SW480 (cell line): ENCODE results near the gene EME2.
"Not testable (repeated sequence)": the region's sequence is repeated elsewhere in the genome, so short reads cannot be mapped to it uniquely, and the experiment has no call there.

Experiments used
- DNase-seq: peaks from one replicate; pipeline ENCODE4 v3.0.0-alpha.2; 2016; ENCODE audit warnings: low spot score

The EME2 gene, protein sequence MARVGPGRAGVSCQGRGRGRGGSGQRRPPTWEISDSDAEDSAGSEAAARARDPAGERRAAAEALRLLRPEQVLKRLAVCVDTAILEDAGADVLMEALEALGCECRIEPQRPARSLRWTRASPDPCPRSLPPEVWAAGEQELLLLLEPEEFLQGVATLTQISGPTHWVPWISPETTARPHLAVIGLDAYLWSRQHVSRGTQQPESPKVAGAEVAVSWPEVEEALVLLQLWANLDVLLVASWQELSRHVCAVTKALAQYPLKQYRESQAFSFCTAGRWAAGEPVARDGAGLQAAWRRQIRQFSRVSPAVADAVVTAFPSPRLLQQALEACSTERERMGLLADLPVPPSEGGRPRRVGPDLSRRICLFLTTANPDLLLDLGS

DNA sequence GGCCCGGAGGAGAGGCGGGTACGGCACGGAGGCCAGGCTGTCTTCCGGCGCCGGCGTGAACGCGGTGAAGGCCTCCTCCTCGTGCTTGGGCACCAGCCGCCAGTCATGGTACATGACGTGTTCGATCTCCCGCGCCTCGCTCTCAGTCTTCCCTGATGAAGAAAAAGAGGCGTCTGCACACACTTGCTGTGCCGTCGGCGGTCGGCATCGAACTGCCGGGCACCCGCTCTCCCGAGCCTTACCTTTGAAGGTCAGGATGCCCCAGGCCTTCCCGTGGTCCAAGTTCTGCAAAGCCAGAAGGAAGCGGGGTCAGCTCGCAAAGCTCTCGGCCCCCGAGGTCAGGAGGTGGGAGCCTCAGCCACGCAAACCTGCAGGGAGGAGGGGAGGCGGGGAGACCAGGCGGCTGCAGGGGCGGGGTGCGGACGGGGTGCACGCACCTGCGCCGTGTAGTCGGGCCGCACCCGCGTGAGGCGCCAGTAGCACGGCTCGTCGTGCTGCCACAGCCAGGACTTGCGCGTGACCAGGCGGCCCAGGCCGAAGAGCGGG, at the start of gene EME2:
EME2 (plus strand) TSS at position 449 of the 546 bp plus-strand sequence. CDS start 418 bp downstream, outside the sequence.
- DNase-seq: peak; percentile 33

DNA sequence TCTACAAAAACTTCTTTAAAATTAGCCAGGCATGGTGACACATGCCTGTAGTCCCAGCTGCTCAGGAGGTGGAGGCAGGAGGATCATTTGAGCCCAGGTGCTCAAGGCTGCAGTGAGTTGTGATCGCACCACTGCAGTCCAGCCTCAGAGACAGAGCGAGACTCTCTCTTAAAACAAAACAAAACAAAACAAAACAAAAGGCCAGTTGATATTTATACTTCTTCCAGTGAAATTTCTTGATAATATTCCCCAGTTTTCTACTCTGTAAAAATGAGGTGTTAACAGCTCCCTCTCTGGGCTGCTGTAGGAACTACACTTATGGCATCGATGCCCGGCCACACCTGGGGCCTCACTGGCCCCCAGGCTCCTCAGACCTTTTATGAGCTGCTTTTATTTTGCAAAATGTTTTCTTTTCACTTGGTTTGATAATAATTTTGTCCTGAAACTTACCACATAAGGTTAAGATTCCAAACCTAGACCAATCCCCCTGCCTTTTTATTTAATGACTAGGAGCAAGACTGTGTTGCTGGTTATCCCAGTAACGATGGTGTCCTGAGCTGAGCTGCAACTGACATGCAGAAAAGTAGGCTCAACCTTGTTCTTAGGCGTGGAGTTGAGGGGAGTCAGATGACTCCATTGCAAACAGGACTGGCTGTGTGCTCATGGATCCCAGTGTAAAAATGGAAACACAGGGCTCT, 49.0 kb upstream of the EME2 start:
- DNase-seq: no peak

DNA sequence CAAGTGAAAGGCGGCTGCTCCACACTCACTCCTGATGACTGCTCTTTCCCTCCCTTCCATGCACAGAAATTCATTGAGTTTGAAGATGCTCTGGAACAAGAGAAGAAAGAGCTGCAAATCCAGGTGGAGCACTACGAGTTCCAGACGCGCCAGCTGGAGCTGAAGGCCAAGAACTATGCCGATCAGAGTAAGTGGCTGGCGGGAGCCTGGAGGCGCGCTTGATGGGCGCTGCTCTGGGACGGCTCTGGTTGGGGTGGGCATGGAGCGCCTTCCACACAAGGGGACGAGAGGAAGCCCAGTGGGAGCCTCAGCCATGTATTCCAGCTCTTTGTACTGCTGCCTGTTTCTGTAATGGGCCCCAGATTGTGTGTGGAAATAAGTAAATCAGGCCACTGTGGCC, 48.1 kb upstream of the EME2 start:
- DNase-seq: no peak

DNA sequence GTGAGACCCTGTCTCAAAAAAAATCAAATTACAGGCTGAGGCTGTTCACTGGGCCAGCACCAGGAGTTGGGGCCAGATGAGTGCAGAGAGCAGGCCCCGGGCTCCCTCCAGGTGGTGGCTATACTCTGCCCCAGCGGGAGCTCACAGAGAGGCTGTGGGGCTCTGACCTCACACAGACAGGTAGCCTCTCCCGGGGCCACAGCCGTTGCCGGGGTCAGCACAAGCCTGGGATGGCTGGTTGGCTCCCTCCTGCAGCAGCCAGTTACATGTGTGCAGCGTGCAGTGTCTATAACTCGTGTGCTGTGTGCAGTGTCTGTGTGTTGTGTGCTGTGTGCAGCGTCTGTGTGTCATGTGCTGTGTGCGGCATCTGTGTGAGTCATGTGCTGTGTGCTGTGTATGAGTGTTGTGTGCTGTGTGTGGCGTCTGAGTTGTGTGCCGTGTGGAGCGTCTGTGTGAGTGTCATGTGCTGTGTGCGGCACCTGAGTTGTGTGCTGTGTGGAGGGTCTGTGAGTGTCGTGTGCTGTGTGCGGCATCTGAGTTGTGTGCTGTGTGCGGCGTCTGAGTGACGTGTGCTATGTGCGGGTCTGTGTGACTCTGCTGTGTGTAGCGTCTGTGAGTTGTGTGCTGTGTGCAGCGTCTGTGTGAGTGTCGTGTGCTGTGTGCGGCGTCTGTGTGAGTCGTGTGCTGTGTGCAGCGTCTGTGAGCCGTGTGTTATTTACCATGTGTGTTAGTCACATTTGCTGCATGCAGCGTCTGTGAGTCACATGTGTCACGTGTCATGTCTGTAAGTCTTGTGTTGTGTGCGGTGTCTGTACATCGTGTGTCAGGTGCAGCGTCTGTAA, 45.7 kb upstream of the EME2 start:
- DNase-seq: no peak

DNA sequence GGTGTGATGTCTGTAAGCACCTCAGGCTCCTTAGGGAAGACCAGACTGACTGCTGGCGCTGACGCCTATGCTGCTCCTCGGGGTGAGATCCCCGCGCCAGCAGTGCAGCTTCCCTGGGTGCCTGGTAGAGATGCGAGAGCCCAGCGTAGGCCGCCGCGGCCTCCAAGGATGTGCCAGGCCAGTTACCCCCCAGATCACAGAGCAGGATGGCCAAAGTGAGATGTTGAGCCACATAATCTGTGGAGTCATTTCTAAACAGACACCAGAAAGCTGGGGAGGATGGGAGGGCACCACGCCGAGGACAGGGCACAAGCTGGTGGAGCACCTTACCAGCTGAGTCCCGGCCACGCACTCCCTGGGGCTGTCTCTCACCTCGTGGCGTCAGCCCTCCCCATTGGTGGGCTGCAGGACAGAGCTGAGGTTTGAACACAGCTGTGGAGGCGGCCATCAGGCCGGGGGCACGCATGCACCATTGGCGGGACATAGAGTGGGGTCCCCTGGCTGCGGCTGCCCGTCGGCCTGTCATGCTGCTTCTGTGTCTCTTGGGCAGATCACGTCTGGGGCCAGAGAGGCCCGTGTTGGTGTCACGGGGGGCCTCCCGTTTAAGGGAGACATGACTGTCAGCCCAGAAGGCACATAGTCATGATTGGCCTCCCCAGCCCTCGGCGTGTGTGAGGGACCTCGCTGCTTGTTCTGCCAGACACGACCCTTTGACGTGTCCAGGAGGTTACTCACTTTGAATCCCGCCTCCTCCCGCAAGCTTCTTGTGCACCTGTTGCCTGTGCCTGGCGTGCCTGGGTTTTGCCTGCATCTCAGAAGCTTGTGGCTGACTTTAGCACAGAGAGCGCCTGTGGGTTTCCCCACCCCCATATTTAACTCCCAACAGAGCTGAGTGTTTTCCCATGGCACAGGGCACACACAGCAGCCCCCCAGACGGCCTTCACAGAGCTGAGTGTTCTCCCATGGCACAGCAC, 44.7 kb upstream of the EME2 start:
- no peak for DNase-seq

DNA sequence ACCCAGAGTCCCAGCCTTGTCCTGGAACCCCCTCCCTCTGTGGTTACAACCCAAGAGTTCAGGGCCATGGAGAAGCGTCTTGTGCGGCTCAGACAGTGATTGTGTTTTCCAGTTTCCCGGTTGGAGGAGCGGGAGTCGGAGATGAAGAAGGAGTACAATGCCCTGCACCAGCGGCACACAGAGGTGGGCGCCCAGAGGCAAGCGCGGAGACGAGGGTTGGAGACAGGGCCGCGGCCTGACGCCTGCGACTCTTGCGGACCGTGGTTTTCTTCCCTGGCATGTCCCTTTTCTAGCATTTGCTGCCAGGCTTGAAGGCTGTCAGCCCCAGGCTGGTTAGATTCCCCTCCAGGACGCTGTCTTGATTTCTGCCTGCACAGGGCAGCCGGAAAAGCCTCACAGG, 43.6 kb upstream of the EME2 start:
- no peak for DNase-seq

DNA sequence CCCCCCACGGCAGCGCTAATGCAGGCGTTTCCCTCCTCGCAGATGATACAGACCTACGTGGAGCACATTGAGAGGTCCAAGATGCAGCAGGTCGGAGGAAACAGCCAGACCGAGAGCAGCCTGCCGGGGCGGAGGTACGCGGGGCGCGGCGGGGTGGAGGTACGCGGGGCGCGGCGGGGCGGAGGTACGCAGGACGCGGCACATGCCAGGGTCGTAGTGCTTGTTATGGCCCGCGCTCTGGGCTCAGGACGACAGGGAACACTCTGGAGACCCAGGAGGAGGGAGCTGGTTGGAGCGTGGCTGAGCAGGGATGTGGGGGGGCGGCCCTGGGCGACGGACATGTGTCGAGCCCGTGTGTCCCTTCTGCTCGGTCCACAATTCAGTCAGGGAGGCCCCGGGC, 43.2 kb upstream of the EME2 start:
- DNase-seq: no peak

DNA sequence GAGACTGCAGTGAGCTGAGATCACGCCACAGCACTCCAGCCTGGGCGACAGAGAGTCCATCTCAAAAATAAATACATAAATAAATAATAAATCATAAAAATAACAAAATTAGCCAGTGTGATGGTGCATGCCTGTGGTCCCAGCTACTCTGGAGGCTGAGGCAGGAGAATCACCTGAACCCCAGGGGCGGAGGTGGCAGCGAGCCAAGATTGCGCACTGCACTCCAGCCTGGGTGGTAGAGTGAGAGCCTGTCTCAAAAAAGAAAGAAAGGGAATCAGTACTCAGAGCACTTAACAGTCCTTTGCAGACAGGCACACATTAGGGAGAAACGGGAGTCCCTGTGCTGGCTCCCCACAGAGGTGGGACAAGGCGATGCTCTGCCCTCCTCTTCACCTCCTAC, 41.5 kb upstream of the EME2 start:
- no peak for DNase-seq

DNA sequence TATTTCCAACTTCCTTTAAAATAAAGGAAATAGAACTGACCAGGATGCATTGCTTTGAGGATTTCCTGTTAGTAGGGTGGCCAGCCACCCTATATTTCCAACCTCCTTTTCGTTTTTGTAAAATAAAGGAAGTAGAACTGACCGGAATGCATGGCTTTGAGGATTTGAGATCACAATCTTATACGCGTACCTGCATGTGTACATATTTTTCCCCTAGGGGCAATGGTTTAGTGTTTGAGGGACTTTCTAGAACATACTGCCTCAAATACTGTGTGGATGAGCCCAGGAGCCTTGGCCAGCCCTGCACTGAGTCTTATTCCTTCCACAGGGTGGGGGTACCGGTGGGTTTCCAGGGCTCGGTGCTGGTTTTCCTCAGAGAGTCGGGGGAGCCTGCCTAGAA, 41.0 kb upstream of the EME2 start:
- no peak for DNase-seq

DNA sequence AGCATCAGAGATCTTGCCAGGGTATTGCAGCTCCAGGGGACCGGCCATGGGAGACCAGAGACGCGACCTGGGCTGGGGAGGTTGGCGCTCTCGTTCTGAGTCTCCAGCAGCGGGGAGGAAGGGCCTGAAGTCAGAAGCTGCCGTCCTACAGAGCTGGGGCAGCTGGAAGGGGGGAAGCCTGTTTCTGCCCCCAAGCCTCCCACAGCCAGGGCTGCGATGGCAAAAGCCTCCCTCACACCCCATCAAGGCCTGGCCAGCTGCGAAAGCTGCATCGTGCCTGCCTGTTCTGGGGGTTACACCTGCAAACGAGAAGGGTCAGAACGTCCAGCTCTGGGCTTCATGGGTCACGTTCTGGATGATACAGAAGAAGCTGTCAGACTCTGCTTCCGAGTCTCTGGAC, 40.5 kb upstream of the EME2 start:
- DNase-seq: no peak

DNA sequence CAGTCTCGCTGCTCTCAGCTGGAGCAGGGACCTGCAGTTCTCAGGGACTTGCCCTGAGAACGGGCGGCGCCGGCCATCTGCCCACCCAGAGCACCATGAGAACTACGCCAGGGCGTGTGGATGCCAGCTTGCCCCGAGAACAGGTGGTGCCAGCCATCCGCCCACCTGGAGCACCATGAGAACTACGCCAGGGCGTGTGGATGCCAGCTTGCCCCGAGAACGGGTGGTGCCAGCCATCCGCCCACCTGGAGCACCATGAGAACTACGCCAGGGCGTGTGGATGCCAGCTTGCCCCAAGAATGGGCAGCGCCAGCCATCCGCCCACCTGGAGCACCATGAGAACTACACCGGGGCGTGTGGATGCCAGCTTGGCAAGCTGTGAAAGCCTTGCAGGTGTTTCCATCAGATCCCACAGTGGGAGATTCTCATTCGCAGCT, 40.0 kb upstream of the EME2 start:
- DNase-seq: not testable (repeated sequence)

DNA sequence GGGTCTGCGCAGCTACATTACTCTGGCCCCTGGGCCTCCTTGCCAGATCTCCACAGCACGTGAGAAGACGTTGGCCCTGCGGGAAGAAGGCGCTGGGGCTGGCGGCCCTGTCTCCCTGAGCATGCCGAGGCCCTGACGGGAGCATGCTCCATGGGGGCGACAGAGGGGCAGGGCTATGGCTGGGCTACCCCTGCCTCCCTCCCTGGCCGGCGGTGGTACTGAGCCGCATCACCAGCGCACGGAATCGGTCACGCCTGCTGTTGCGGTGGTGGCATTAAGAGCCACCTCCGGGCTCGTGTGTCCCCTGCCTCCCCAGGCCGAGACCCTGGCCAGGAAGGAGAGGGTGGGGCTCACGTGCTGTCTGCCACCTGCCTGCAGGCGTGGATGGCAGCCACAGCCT, 38.5 kb upstream of the EME2 start:
- no peak for DNase-seq

DNA sequence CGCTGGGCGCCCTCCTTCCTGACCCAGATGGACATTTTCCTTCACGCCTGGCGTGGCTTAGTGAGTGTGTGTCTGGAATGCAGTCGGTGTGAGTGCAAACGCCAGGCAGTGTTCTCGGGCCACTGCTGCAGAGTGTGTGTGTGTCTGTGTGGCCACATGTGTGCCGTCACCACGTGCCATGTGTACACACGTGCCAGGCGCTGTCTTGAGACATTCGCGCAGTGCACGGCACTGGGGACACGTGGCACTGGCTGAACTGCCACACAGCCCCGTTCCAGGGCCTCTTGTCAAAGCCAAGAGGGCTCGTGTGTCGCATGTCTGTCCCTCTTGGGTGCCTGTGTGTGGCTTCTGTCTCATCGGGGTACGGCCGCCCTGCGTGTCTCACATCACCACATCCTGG, 37.8 kb upstream of the EME2 start:
- DNase-seq: no peak

DNA sequence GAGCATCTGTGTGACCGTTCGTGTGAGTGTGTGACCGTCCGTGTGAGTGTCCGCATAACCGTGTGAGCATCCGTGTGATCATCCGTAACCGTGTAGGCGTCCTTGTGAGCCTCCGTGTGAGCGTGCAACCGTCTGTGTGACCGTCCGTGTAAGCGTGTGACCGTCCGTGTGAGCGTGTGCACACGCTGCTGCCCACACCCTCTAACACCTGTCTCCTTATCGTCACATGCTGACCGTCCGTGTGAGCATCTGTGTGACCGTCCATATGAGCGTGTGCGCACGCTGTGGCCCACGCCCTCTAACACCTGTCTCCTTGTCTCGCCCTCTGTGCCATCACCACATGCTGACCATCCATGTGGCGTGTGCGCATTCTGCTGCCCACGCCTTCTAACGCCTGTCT, 32.4 kb upstream of the EME2 start:
- DNase-seq: no peak

DNA sequence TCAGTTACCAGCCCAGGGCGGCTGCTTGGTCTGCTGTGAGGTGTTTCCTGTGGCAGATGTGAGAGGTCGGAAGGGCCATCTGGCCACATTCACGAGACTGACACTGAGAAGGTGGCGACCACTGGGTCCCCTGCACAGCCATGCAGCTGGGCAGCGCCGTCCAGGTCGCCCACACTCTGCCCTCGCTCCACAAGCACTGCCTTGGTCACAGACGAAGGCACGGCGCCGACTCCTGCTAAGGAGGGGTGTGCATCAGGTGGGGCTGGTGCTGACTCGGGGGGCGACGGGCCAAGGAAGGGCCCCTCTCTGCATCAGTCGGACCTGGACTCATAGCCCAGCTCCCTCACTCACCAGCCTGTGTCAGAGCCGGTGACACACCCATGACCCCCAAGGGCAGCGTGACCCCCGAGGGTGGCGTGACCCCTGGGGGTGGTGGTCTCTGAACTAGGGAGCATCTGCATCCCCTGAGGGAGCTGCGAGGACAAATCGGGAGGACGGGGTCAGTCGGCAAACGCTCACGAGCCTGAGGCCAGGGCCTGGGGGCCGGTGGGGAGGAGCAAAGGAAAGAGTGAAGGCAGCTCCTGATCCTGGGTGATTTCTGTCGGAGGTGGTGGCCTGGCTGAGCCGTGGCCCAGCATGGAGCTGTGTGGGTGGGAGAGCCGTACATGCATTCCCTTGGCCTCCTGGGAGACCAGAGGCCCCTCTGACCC, 31.7 kb upstream of the EME2 start:
- no peak for DNase-seq

DNA sequence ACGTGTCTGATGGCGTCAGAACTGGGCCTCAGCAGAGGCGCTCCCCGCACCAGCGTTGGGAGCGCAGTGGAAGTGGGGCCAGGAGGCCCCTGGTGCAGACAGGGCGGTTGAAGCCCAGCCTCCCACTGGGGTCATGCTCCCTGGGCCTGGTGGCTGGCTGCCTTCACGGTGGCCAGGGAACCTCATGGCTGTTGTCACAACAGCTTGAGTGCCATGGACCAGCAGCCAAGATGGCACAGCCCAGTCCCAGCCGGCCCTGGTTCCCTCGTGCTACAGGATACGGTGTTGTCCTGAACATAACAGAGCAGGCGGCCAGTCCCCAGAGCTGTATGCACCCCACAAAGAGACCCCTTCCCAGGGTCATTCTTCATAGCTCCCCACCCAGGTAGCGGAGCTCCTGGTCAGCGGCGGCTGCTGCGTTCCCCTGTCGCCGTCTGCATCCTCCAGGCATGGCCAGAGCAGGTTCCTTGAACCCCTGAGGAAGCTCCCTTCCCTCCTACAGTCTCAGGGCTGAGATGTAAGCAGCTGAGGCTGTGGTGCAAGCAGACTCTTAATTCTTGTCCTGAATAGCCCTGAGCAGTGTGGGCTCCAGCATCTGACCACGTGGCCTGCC, 31.0 kb upstream of the EME2 start:
- no peak for DNase-seq

DNA sequence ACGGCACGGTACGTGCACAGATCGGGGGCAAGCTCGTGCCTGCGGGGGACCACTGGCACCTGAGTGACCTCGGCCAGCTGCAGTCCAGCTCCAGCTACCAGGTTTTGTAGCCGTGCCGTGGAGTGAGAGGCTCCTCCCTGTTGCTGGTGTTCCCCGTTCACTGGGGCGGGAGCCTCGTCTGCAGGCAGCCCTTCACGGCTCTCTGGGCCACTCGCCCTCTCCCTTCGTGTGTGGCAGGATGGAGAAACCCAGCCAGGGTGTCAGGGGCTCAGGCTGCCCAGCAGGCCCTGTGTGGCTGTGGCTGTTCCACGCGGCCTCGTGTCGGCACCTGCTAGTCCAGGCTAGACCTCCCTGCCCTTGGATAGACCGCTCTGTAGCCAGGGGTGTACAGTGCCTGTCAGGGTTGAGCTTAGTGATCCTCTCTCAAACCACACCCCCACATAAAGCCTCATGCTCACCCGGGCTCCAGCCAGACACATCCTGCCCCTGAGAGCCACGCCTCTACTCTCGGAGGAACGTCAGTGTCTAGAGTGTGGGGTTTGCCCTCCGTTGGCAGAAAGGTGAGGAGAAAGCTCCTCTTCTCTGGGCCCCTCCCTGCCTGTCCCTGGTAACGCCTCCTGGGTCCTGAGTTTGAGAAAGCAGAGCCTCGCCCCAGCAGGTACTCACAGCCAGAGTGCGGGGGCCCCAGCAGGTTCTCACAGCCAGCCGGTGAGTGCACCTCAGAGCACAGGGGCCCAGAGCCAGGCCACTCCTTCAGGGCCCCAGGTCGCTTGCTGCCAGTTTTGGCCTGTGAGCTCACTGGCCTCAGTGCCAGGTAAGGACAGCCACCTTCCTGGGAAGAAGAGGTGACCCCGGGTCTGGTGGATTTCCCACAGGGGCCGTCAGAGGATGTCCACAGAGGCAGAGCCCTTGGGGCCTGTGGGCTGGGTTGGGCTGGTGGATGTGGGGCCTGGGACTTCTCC, 29.0 kb upstream of the EME2 start:
- DNase-seq: no peak

DNA sequence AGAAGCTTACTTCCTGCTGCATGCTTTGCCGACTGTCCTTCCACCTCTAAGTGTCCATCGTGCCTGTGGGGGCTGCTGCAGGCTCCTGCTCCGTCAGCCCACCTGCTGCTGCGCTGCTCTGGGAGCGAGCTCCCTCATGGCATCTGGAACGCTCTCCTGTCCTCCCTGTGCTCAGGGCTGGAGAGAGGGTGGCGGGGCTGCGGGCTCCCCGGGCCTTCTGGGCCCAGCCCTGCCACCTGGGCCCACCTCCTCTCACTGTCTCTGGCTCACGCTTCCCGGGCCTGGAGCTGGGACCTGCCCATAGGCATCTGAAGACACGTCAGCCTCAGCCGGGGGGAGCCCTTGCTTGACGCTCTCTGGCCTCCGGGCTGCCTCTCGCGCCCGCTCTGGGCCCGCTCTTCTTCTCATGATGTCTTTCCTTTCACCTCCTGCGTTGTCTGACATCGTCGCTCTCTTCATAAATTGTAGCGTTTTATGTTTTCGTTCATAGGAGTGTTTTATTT, 28.2 kb upstream of the EME2 start:
- DNase-seq: no peak
